H1 (cell line): ENCODE measurements around the gene TXNDC5. TPM values are rescaled to one million over a fixed set of nuclear protein-coding genes. Genes with fewer than 3 reads are reported as not detected.

ENCODE experiments used
- CTCF ChIA-PET: fragments of 300-600 bp; sonication (Branson Sonifier 250); formaldehyde crosslinking; loops from one replicate; lab custom pipeline; 2021; ENCODE audit not compliant: partially characterized antibody; lab: Charles Lee
- POLR2A ChIA-PET: fragments of 300-600 bp; sonication (Branson Sonifier 250); formaldehyde crosslinking; loops from one replicate; lab custom pipeline; 2021; ENCODE audit warnings: inconsistent platforms; ENCODE audit not compliant: partially characterized antibody; lab: Charles Lee
- DNase-seq, 2 experiments: peaks; one replicate each; pipeline versions ENCODE4 v3.0.0 to v3.0.0-alpha.2; 2010 to 2022; ENCODE audit warnings: low spot score in 2 of 2, low read depth in 1 of 2, mixed read lengths in 1 of 2
- FAIRE-seq: peaks from 2 replicates; lab custom pipeline; 2011; peaks lifted over from hg19 to GRCh38; lab: Jason Lieb, UNC
- H2AFZ ChIP-seq: 2 replicates; pipeline ENCODE4 v1.8.1; 2012; ENCODE audit warnings: low read length, inconsistent platforms
- H2AK5ac ChIP-seq: 2 replicates; pipeline ENCODE4 v1.6.1; 2013; ENCODE audit warnings: low read depth, low read length
- H2BK120ac ChIP-seq: replicated peaks from 2 replicates; pipeline ENCODE3; 2013; ENCODE audit warnings: low read depth, low read length, inconsistent platforms
- H2BK12ac ChIP-seq: 2 replicates; pipeline ENCODE4 v1.6.1; 2013; ENCODE audit warnings: low read depth, low read length
- H2BK15ac ChIP-seq: 2 replicates; pipeline ENCODE4 v1.6.1; 2013; ENCODE audit warnings: low read length
- H2BK20ac ChIP-seq: 2 replicates; pipeline ENCODE4 v1.6.1; 2013; ENCODE audit warnings: low read length
- H2BK5ac ChIP-seq: 2 replicates; pipeline ENCODE4 v1.6.1; 2013; ENCODE audit warnings: low read depth, low read length
- H3K14ac ChIP-seq: 2 replicates; pipeline ENCODE4 v1.6.1; 2013; ENCODE audit warnings: inconsistent platforms; ENCODE audit not compliant: insufficient read length
- H3K18ac ChIP-seq: 2 replicates; pipeline ENCODE4 v1.6.1; 2013; ENCODE audit warnings: low read length; ENCODE audit errors: extremely low read depth
- H3K23ac ChIP-seq: 2 replicates; pipeline ENCODE4 v1.6.1; 2013; ENCODE audit warnings: inconsistent platforms; ENCODE audit not compliant: insufficient read length
- H3K23me2 ChIP-seq: 2 replicates; pipeline ENCODE4 v1.6.1; 2013; ENCODE audit warnings: low read depth, low read length
- H3K27ac ChIP-seq: 2 replicates; pipeline ENCODE4 v1.6.1; 2011; ENCODE audit warnings: low read depth, low read length, inconsistent platforms
- H3K27me3 ChIP-seq, 4 experiments: replicated peaks in 1 of 4; 1 replicate in 1 of 4; 2 replicates in 3 of 4; pipeline versions ENCODE4 v1.6.1 to v1.8.1; 2011 to 2013; ENCODE audit warnings: low read length in 3 of 4, mild to moderate bottlenecking in 3 of 4, inconsistent platforms in 2 of 4, mixed read lengths in 2 of 4, moderate library complexity in 1 of 4; ENCODE audit not compliant: control insufficient read depth in 3 of 4, insufficient read depth in 3 of 4; ENCODE audit errors: extremely low read depth in 1 of 4
- H3K36me3 ChIP-seq, 4 experiments: 2 replicates each; pipeline versions ENCODE4 v1.6.1 to v1.8.1; 2011 to 2013; ENCODE audit warnings: mild to moderate bottlenecking in 4 of 4, low read length in 3 of 4, moderate library complexity in 2 of 4, control low read depth in 1 of 4, inconsistent platforms in 1 of 4; ENCODE audit not compliant: insufficient read depth in 4 of 4, control insufficient read depth in 2 of 4
- H3K4ac ChIP-seq: replicated peaks from 2 replicates; pipeline ENCODE3; 2013; ENCODE audit warnings: low read length, low read depth, mixed read lengths, inconsistent platforms; ENCODE audit not compliant: insufficient read length
- H3K4me1 ChIP-seq, 4 experiments: replicated peaks in 1 of 4; 1 replicate in 1 of 4; 2 replicates in 3 of 4; pipeline versions ENCODE4 v1.6.1 to v1.8.1; 2011 to 2013; ENCODE audit warnings: low read length in 3 of 4, inconsistent platforms in 2 of 4, mixed read lengths in 1 of 4; ENCODE audit not compliant: insufficient read depth in 4 of 4, control insufficient read depth in 3 of 4
- H3K4me2 ChIP-seq, 2 experiments: 2 replicates each; pipeline versions ENCODE4 v1.6.1 to v1.8.1; 2011 to 2013; ENCODE audit warnings: low read depth in 2 of 2, low read length in 2 of 2, control low read depth in 1 of 2, inconsistent platforms in 1 of 2, mild to moderate bottlenecking in 1 of 2; ENCODE audit not compliant: insufficient read depth in 1 of 2
- H3K4me3 ChIP-seq, 4 experiments: fragments of 200-600, 300-600 bp in 1 of 4; sonication (generic), shearing (Covaris generic), sonication (Bioruptor Twin) in 1 of 4; 2 replicates each; pipeline versions ENCODE4 v1.5.1 to v1.8.1; 2011 to 2016; ENCODE audit warnings: low read length in 4 of 4, low read depth in 3 of 4, control low read depth in 2 of 4, inconsistent platforms in 2 of 4, mild to moderate bottlenecking in 2 of 4, mixed read lengths in 1 of 4, moderate library complexity in 1 of 4; ENCODE audit not compliant: insufficient read depth in 2 of 4; ENCODE audit errors: extremely low read depth in 1 of 4
- H3K56ac ChIP-seq: replicated peaks from 2 replicates; pipeline ENCODE3; 2013; ENCODE audit warnings: low read depth, mild to moderate bottlenecking, mixed read lengths, low read length, inconsistent platforms; ENCODE audit not compliant: insufficient read length
- H3K79me1 ChIP-seq: 2 replicates; pipeline ENCODE4 v1.6.1; 2013; ENCODE audit warnings: low read depth, low read length, control low read depth
- H3K79me2 ChIP-seq, 2 experiments: 2 replicates each; pipeline versions ENCODE4 v1.6.1 to v1.8.1; 2012 to 2013; ENCODE audit warnings: low read length in 2 of 2, mild to moderate bottlenecking in 2 of 2, inconsistent platforms in 1 of 2; ENCODE audit not compliant: insufficient read depth in 2 of 2, control insufficient read depth in 1 of 2
- H3K9ac ChIP-seq, 4 experiments: replicated peaks in 1 of 4; 1 replicate in 1 of 4; 2 replicates in 3 of 4; pipeline versions ENCODE4 v1.6.1 to v1.8.1; 2011 to 2013; ENCODE audit warnings: low read depth in 3 of 4, low read length in 3 of 4, control low read depth in 2 of 4, mild to moderate bottlenecking in 2 of 4, moderate library complexity in 2 of 4, inconsistent platforms in 1 of 4; ENCODE audit errors: extremely low read depth in 1 of 4
- H3K9me3 ChIP-seq, 2 experiments: 2 replicates each; pipeline versions ENCODE4 v1.6.1 to v1.8.1; 2012 to 2013; ENCODE audit warnings: mild to moderate bottlenecking in 2 of 2, moderate library complexity in 2 of 2, control low read depth in 1 of 2, inconsistent platforms in 1 of 2, low read depth in 1 of 2, low read length in 1 of 2, mixed read lengths in 1 of 2; ENCODE audit not compliant: insufficient read depth in 2 of 2
- H4K20me1 ChIP-seq, 2 experiments: replicated peaks in 1 of 2; 2 replicates each; pipeline versions ENCODE3 to v1.8.1; 2011 to 2013; ENCODE audit warnings: inconsistent platforms in 2 of 2, low read length in 2 of 2, mild to moderate bottlenecking in 1 of 2; ENCODE audit not compliant: insufficient read depth in 2 of 2, control insufficient read depth in 1 of 2
- H4K5ac ChIP-seq: 2 replicates; pipeline ENCODE4 v1.6.1; 2013; ENCODE audit warnings: low read length, low read depth, mixed read lengths, inconsistent platforms; ENCODE audit not compliant: insufficient read length
- H4K8ac ChIP-seq: 2 replicates; pipeline ENCODE4 v1.8.0; 2013; ENCODE audit warnings: mild to moderate bottlenecking, moderate library complexity, low read length, inconsistent platforms; ENCODE audit not compliant: insufficient read depth; ENCODE audit errors: extremely low read depth
- H4K91ac ChIP-seq: replicated peaks from 2 replicates; pipeline ENCODE3; 2013; ENCODE audit warnings: low read length, mixed read lengths, inconsistent platforms; ENCODE audit not compliant: insufficient read length
- ATF3 ChIP-seq: IDR thresholded peaks from 2 replicates; pipeline ENCODE4 v1.6.1; 2011; ENCODE audit warnings: low read depth, mild to moderate bottlenecking, low read length; ENCODE audit not compliant: insufficient read depth
- CEBPB ChIP-seq: IDR thresholded peaks from 2 replicates; pipeline ENCODE4 v1.6.1; 2012; ENCODE audit warnings: low read depth, low read length
- EP300 ChIP-seq, 2 experiments: IDR thresholded peaks; 1 replicate in 1 of 2; 2 replicates in 1 of 2; pipeline ENCODE4 v1.6.1; 2011 to 2012; ENCODE audit warnings: low read depth in 2 of 2, low read length in 2 of 2, mild to moderate bottlenecking in 2 of 2, borderline replicate concordance in 1 of 2, inconsistent platforms in 1 of 2, moderate library complexity in 1 of 2
- JUN ChIP-seq: IDR thresholded peaks from 2 replicates; pipeline ENCODE4 v1.6.1; 2011; ENCODE audit warnings: low read depth, mild to moderate bottlenecking, improper control_type of control experiment, low read length
- JUND ChIP-seq: IDR thresholded peaks from 2 replicates; pipeline ENCODE4 v1.6.1; 2011; ENCODE audit warnings: mild to moderate bottlenecking, improper control_type of control experiment, low read length
- SAP30 ChIP-seq: fragments of 300-600 bp; sonication (generic); IDR thresholded peaks from 2 replicates; pipeline ENCODE4 v1.7.1; 2012; ENCODE audit warnings: low read length, moderate library complexity, mild to moderate bottlenecking, inconsistent platforms; ENCODE audit not compliant: insufficient read depth, insufficient replicate concordance
- SIN3A ChIP-seq, 2 experiments: IDR thresholded peaks in 1 of 2; conservative IDR thresholded peaks in 1 of 2; 2 replicates each; pipeline ENCODE4 v1.6.1; 2011 to 2012; ENCODE audit warnings: low read length in 2 of 2, improper control_type of control experiment in 1 of 2, low read depth in 1 of 2, mild to moderate bottlenecking in 1 of 2
- SIX5 ChIP-seq: IDR thresholded peaks from 2 replicates; pipeline ENCODE4 v1.6.1; 2011; ENCODE audit warnings: mild to moderate bottlenecking, low read depth, low read length
- SRF ChIP-seq: IDR thresholded peaks from 2 replicates; pipeline ENCODE4 v1.6.1; 2011; ENCODE audit warnings: mild to moderate bottlenecking, low read depth, low read length, moderate library complexity
- TAF7 ChIP-seq: optimal IDR thresholded peaks from 2 replicates; pipeline ENCODE3; 2011; ENCODE audit warnings: low read depth, mild to moderate bottlenecking, inconsistent platforms, low read length, moderate library complexity, borderline replicate concordance
- TCF12 ChIP-seq: IDR thresholded peaks from 2 replicates; pipeline ENCODE4 v1.6.1; 2011; ENCODE audit warnings: low read depth, mild to moderate bottlenecking, low read length
- WGBS, 2 experiments: shearing (Covaris generic) in 1 of 2; methylation state at CpG; one replicate each; pipeline versions ENCODE4 v1.1.6 to v1.1.7; 2013 to 2015; ENCODE audit warnings: low lambda C conversion rate in 2 of 2, mixed read lengths in 2 of 2, inconsistent platforms in 1 of 2, low coverage in 1 of 2, missing lambda C conversion rate in 1 of 2; ENCODE audit not compliant: insufficient replicate concordance in 2 of 2, insufficient coverage in 1 of 2, insufficient read length in 1 of 2; ENCODE audit errors: extremely low coverage in 1 of 2, missing lambda C conversion rate in 1 of 2; 5-methylcytosine and 5-hydroxymethylcytosine counted together
- polyA plus RNA-seq, 7 experiments: library from polyadenylated mRNA; depleted of rRNA in 3 of 7; stranded (reverse) in 5 of 7; unstranded in 2 of 7; fragments of >200 nt in 5 of 7; fragments of 200-250 nt in 2 of 7; gene quantifications; 1 replicate in 5 of 7; 2 replicates in 1 of 7; 4 replicates in 1 of 7; pipeline versions ENCODE4 v1.2.1 to v1.2.3, GENCODE V29; 2011 to 2013; ENCODE audit warnings: missing spikeins in 2 of 7, mixed read lengths in 2 of 7
- total RNA-seq: library from RNA; stranded (reverse); fragmentation: NEBNext Ultra II Directional; extraction: Animal tissue kit (Norgen Biotek cat#: 25700); gene quantifications from 2 replicates; pipeline ENCODE4 v1.2.1, GENCODE V29; 2021
- TF ChIP-seq, protein P1 (sequence below): IDR thresholded peaks from 2 replicates; pipeline ENCODE4 v1.6.1; 2012; ENCODE audit warnings: low read length, inconsistent platforms

TXNDC5 gene
- total and polyA plus RNA-seq, 2 of the 8 experiments (the other 6 are each of a cell fraction or from before 2014, with no cell fraction given), result 114 to 172 TPM

GRCh38 chr6:7960141-7960540, 49.6 kb upstream of the TXNDC5 start:
- H2BK12ac ChIP-seq, result no peak overlapping the region
- DNase-seq, result no peak
- no peak overlapping the region for H3K4ac ChIP-seq
- H3K79me2 ChIP-seq, result no peaks in the 10 kb centered on the region
- H3K56ac ChIP-seq, result no peak overlapping the region
- H3K27ac ChIP-seq, result no peak overlapping the region
- H3K36me3 ChIP-seq, result no peaks in the 10 kb centered on the region
- H3K14ac ChIP-seq, result no peak overlapping the region
- 76% methylated on average over 4 of the region's 4 CpGs; no CpG with 5 or more reads in 1 of the 2 experiments for WGBS, 2 experiments
- no peak overlapping the region for H4K91ac ChIP-seq
- ChIA-PET POLR2A (no interaction called here), CTCF (interaction anchor here (0.6 to 0.8 kb wide), 2 partner anchors 8 to 20 kb away, joined by 3 to 5 read pairs; no protein-coding TSS in a partner anchor)
- H3K4me2 ChIP-seq, result no peak overlapping the region
- no peak overlapping the region for H4K8ac ChIP-seq
- no peaks in the 10 kb centered on the region for H3K4me1 ChIP-seq
- H3K4me3 ChIP-seq, result no peak overlapping the region
- no peak overlapping the region for H3K18ac ChIP-seq
- no peaks in the 10 kb centered on the region for H4K20me1 ChIP-seq
- H3K9ac ChIP-seq, result no peak overlapping the region
- no peak overlapping the region for H2AK5ac ChIP-seq
- no peaks in the 10 kb centered on the region for H3K79me1 ChIP-seq
- no peak overlapping the region for H2BK5ac ChIP-seq
- no peaks in the 10 kb centered on the region for H3K9me3 ChIP-seq
- H2BK15ac ChIP-seq, result no peak overlapping the region
- H2BK20ac ChIP-seq, result no peak overlapping the region
- no peak overlapping the region for H4K5ac ChIP-seq
- H2AFZ ChIP-seq, result no peak overlapping the region
- H3K23me2 ChIP-seq, result no peaks in the 10 kb centered on the region
- no peaks in the 10 kb centered on the region for H3K27me3 ChIP-seq
- no peak overlapping the region for H2BK120ac ChIP-seq
- no peak overlapping the region for H3K23ac ChIP-seq
- FAIRE-seq, result no peak
- TF ChIP-seq, protein P1, sequence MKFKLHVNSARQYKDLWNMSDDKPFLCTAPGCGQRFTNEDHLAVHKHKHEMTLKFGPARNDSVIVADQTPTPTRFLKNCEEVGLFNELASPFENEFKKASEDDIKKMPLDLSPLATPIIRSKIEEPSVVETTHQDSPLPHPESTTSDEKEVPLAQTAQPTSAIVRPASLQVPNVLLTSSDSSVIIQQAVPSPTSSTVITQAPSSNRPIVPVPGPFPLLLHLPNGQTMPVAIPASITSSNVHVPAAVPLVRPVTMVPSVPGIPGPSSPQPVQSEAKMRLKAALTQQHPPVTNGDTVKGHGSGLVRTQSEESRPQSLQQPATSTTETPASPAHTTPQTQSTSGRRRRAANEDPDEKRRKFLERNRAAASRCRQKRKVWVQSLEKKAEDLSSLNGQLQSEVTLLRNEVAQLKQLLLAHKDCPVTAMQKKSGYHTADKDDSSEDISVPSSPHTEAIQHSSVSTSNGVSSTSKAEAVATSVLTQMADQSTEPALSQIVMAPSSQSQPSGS, result no peak
- TF ChIP-seq TCF12, result no peak
- no peak for TF ChIP-seq JUND
- TF ChIP-seq SAP30, result no peak
- no peak for TF ChIP-seq TAF7
- TF ChIP-seq SIX5, result no peak
- TF ChIP-seq SRF, result no peak
- TF ChIP-seq SIN3A (conservative IDR thresholded peaks at IDR 0.05 in 1 of 2, IDR thresholded peaks at IDR 0.05 in 1 of 2; ENCODE audit: low read depth in 1 of 2, low read length in 2 of 2), result no peak
- no peak for TF ChIP-seq EP300 (IDR thresholded peaks at IDR 0.05; ENCODE audit: borderline replicate concordance in 1 of 2, low read depth in 2 of 2, low read length in 2 of 2)
- no peak for TF ChIP-seq ATF3
- TF ChIP-seq CEBPB, result no peak
- no peak for TF ChIP-seq JUN
